B cell (primary cell): Measurements from ENCODE around the gene HNF1B. TPM values are rescaled to one million over a fixed set of nuclear protein-coding genes. Genes with fewer than 3 reads are reported as not detected.
"Not testable (repeated sequence)": the region's sequence is repeated elsewhere in the genome, so short reads cannot be mapped to it uniquely, and the experiment has no call there.

Experiments
- ATAC-seq: fragments of 200-7000 bp; cut with Tn5 transposase; one replicate; pipeline ENCODE4 v1.10.0; 2021; ENCODE audit warnings: low read depth, mild to moderate bottlenecking, moderate number of reproducible peaks, moderate library complexity
- CTCF ChIA-PET: fragments of 350-600 bp; sonication (Branson Sonifier 250); formaldehyde crosslinking; loops from one replicate; lab custom pipeline; 2021; ENCODE audit warnings: antibody characterized with exemption, inconsistent platforms; lab: Charles Lee
- POLR2A ChIA-PET: fragments of 350-600 bp; sonication (Branson Sonifier 250); formaldehyde crosslinking; loops from one replicate; lab custom pipeline; 2021; ENCODE audit warnings: antibody characterized with exemption; lab: Charles Lee
- DNase-seq: peaks from one replicate; pipeline ENCODE4 v3.0.0; 2013
- H2AFZ ChIP-seq: 2 replicates; pipeline ENCODE4 v1.6.1; 2012; ENCODE audit warnings: mild to moderate bottlenecking, low read depth, low read length; ENCODE audit not compliant: insufficient read depth, poor library complexity, severe bottlenecking
- H3K27ac ChIP-seq, 2 donors: 1 replicate in 1 of 2; 2 replicates in 1 of 2; pipeline ENCODE4 v1.5.1; 2012 to 2013; ENCODE audit warnings: low read length in 2 of 2, mild to moderate bottlenecking in 2 of 2, moderate library complexity in 1 of 2
- H3K27me3 ChIP-seq, 4 experiments: fragments of 200-600 bp in 1 of 4; sonication (generic) in 1 of 4; replicated peaks in 1 of 4; 1 replicate in 2 of 4; 2 replicates in 2 of 4; pipeline versions ENCODE4 v1.6.1 to v1.7.0; 2013 to 2016; ENCODE audit warnings: low read length in 3 of 4, mild to moderate bottlenecking in 2 of 4, mixed read lengths in 1 of 4, moderate library complexity in 1 of 4; ENCODE audit not compliant: insufficient read depth in 4 of 4, control insufficient read depth in 3 of 4; ENCODE audit errors: control extremely low read depth in 1 of 4
- H3K36me3 ChIP-seq, 2 experiments: replicated peaks in 1 of 2; 1 replicate in 1 of 2; 2 replicates in 1 of 2; pipeline versions ENCODE4 v1.6.1 to v1.7.1; 2013; ENCODE audit warnings: low read length in 1 of 2; ENCODE audit not compliant: insufficient read depth in 2 of 2, control insufficient read depth in 1 of 2; ENCODE audit errors: control extremely low read depth in 1 of 2, extremely low read depth in 1 of 2
- H3K4me1 ChIP-seq, 2 donors: fragments of 200-600 bp in 1 of 2; sonication (generic) in 1 of 2; 1 replicate in 1 of 2; 2 replicates in 1 of 2; pipeline versions ENCODE4 v1.5.1 to v1.6.1; 2013 to 2017; ENCODE audit warnings: low read length in 2 of 2; ENCODE audit not compliant: control insufficient read depth in 2 of 2, insufficient read depth in 2 of 2
- H3K4me2 ChIP-seq: replicated peaks from 2 replicates; pipeline ENCODE3; 2012; ENCODE audit warnings: mild to moderate bottlenecking, low read depth, low read length; ENCODE audit not compliant: poor library complexity, severe bottlenecking
- H3K4me3 ChIP-seq, 5 experiments: fragments of 200-600 bp in 1 of 5; sonication (generic) in 1 of 5; 1 replicate in 3 of 5; 2 replicates in 2 of 5; pipeline versions ENCODE4 v1.5.1 to v1.7.0; 2011 to 2016; ENCODE audit warnings: low read length in 4 of 5, mild to moderate bottlenecking in 4 of 5, low read depth in 2 of 5, control low read depth in 1 of 5, moderate library complexity in 1 of 5; ENCODE audit not compliant: insufficient read depth in 1 of 5; ENCODE audit errors: control extremely low read depth in 1 of 5, extremely low read depth in 1 of 5
- H3K79me2 ChIP-seq: fragments of 200-600 bp; sonication (generic); one replicate; pipeline ENCODE4 v1.6.0; 2016; ENCODE audit warnings: low read length; ENCODE audit not compliant: control insufficient read depth, insufficient read depth
- H3K9ac ChIP-seq: fragments of 200-600 bp; sonication (generic); 2 replicates; pipeline ENCODE4 v1.6.1; 2017; ENCODE audit warnings: mild to moderate bottlenecking, low read length, moderate library complexity
- H3K9me3 ChIP-seq, 3 donors: one replicate each; pipeline versions ENCODE4 v1.6.1 to v1.7.1; 2013; ENCODE audit warnings: low read length in 2 of 3; ENCODE audit not compliant: control insufficient read depth in 2 of 3, insufficient read depth in 1 of 3; ENCODE audit errors: control extremely low read depth in 1 of 3
- H4K20me1 ChIP-seq: 2 replicates; pipeline ENCODE4 v1.6.0; 2012; ENCODE audit warnings: mild to moderate bottlenecking, low read length; ENCODE audit not compliant: insufficient read depth, control insufficient read depth, poor library complexity, severe bottlenecking
- H3K27ac Mint-ChIP-seq: one replicate; pipeline ENCODE4 v1.8.0; 2021; ENCODE audit warnings: mixed read lengths
- H3K27me3 Mint-ChIP-seq: one replicate; pipeline ENCODE4 v1.8.0; 2021; ENCODE audit warnings: mixed read lengths
- H3K4me1 Mint-ChIP-seq: one replicate; pipeline ENCODE4 v1.8.0; 2021; ENCODE audit warnings: mixed read lengths
- H3K4me3 Mint-ChIP-seq: one replicate; pipeline ENCODE4 v1.8.0; 2021; ENCODE audit warnings: mixed read lengths
- H3K9me3 Mint-ChIP-seq: one replicate; pipeline ENCODE4 v1.8.0; 2022; ENCODE audit warnings: mixed read lengths; ENCODE audit not compliant: insufficient read depth
- CTCF ChIP-seq: fragments of 200-600 bp; IDR thresholded peaks from one replicate; pipeline ENCODE4 v1.8.0; 2022; ENCODE audit warnings: antibody characterized with exemption, mild to moderate bottlenecking
- EZH2 ChIP-seq: IDR thresholded peaks from 2 replicates; pipeline ENCODE4 v1.6.1; 2012; ENCODE audit warnings: borderline replicate concordance, low read depth, mild to moderate bottlenecking, moderate library complexity, low read length; ENCODE audit not compliant: insufficient read depth, poor library complexity, severe bottlenecking
- WGBS: methylation state at CpG from one replicate; pipeline ENCODE4 v1.1.5; 2013; ENCODE audit warnings: missing lambda C conversion rate; ENCODE audit not compliant: insufficient coverage; 5-methylcytosine and 5-hydroxymethylcytosine counted together
- intact Hi-C: fragments of 100-400 bp; cut with micrococcal nuclease; formaldehyde crosslinking; loops from one replicate; pipeline ENCODE4 v1.10.0; 2022
- polyA plus RNA-seq: library from polyadenylated mRNA; depleted of rRNA; stranded (reverse); fragments of >200 nt; gene quantifications from 2 replicates; pipeline ENCODE4 v1.2.3, GENCODE V29; 2012
- total RNA-seq, 2 donors: library from RNA; stranded (reverse); fragments of 120-200 nt in 1 of 2; gene quantifications; 1 replicate in 1 of 2; 2 replicates in 1 of 2; pipeline versions ENCODE4 v1.2.3 to v1.2.4, GENCODE V29; 2013 to 2022

The HNF1B gene
- total and polyA plus RNA-seq, 2 donors (not counting 1 experiment from before 2014, with no cell fraction given), result 1.5 TPM; not detected in 1

GRCh38 chr17:37682007-37682406, 62.9 kb downstream of the HNF1B start:
- CTCF ChIA-PET, result interaction anchor here (1.0 kb wide), 1 partner anchor 10 kb away, joined by 3 read pairs; no protein-coding TSS in a partner anchor
- TF ChIP-seq CTCF (no peak), EZH2 (no peak)
- Histone ChIP-seq H3K27ac (no peak overlapping the region), H3K27me3 (peaks cover 0 to 8% (median 5%) of the 10 kb centered on the region in 4 experiments), H4K20me1 (no peaks in the 10 kb centered on the region), H2AFZ (no peak overlapping the region), H3K4me1 (no peaks in the 10 kb centered on the region), H3K9me3 (peaks cover 2 to 4% (median 4%) of the 10 kb centered on the region in 3 donors), H3K4me2 (no peak overlapping the region), H3K9ac (no peak overlapping the region), H3K36me3 (no peaks in the 10 kb centered on the region), H3K4me3 (no peak overlapping the region), H3K79me2 (no peaks in the 10 kb centered on the region)
- 97% methylated on average over 3 of the region's 3 CpGs for WGBS
- Mint-ChIP-seq H3K27me3 (peaks cover 13% of the 10 kb centered on the region), H3K27ac (no peak overlapping the region), H3K4me1 (no peaks in the 10 kb centered on the region), H3K4me3 (no peak overlapping the region), H3K9me3 (no peaks in the 10 kb centered on the region)
- intact Hi-C loops, result no loop called here
- POLR2A ChIA-PET, result no interaction called here
- no peak for DNase-seq
- no peak for ATAC-seq

GRCh38 chr17:37679995-37680394, 64.9 kb downstream of the HNF1B start:
- H3K27me3 ChIP-seq, H2AFZ ChIP-seq, H3K4me1 ChIP-seq, H3K9ac ChIP-seq, CTCF ChIA-PET, H3K4me2 ChIP-seq, H3K27ac ChIP-seq, H3K4me3 ChIP-seq, DNase-seq, intact Hi-C loops, H3K27ac Mint-ChIP-seq, H4K20me1 ChIP-seq, H3K4me1 Mint-ChIP-seq, H3K9me3 ChIP-seq, H3K36me3 ChIP-seq, H3K4me3 Mint-ChIP-seq, H3K79me2 ChIP-seq, H3K9me3 Mint-ChIP-seq, ATAC-seq, POLR2A ChIA-PET: not testable (repeated sequence)
- WGBS, result no CpG with 5 or more reads among the region's 2 CpGs
- peaks cover 25% of the 10 kb centered on the region for H3K27me3 Mint-ChIP-seq
